Measurements from ENCODE around the gene RALA. TPM values are rescaled to one million over a fixed set of nuclear protein-coding genes. Genes with fewer than 3 reads are reported as not detected.
A peak's percentile ranks its signal among the peaks of the same experiment; 100 is the strongest.

Gene RALA
- total RNA-seq, 1 experiment from 2014 or later: 13.8 TPM

GRCh38 chr7:39700165-39700564, 76.8 kb downstream of the RALA start:
- Histone ChIP-seq H3K4me2 (ENCODE audit: low read depth, low read length, poor library complexity, severe bottlenecking) (no peak overlapping the region), H3K9ac (ENCODE audit: low read length) (no peak overlapping the region), H4K20me1 (ENCODE audit: insufficient read depth, low read depth, low read length) (0 out of 2 replicates have a peak, but pooled peaks cover 4% of the 10 kb centered on the region), H3K27me3 (ENCODE audit: low read length) (no peaks in the 10 kb centered on the region), H3K9me2 (replicated peaks; ENCODE audit: insufficient read depth, low read length) (no peaks in the 10 kb centered on the region), H3K36me3 (ENCODE audit: insufficient read depth, low read length) (peaks cover 14% of the 10 kb centered on the region; the same call in 1 of the 2 replicates), H3K79me2 (ENCODE audit: low read length) (0 out of 2 replicates have a peak, but pooled peaks cover 6% of the 10 kb centered on the region), H3K4me3 (ENCODE audit: low read length) (no peak overlapping the region), H3K9me3 (ENCODE audit: low read length) (no peaks in the 10 kb centered on the region), H3K4me1 (ENCODE audit: low read length) (no peaks in the 10 kb centered on the region), H2AFZ (ENCODE audit: low read length) (no peak overlapping the region), H3K27ac (ENCODE audit: low read length) (no peak overlapping the region)
- no peak for DNase-seq

GRCh38 chr7:39700932-39701331, 77.6 kb downstream of the RALA start:
- H3K27me3 ChIP-seq (ENCODE audit: low read length): no peaks in the 10 kb centered on the region
- H3K36me3 ChIP-seq (ENCODE audit: insufficient read depth, low read length): peaks cover 12% of the 10 kb centered on the region; the same call in 1 of the 2 replicates
- no peak overlapping the region for H3K4me3 ChIP-seq (ENCODE audit: low read length)
- 0 out of 2 replicates have a peak, but pooled peaks cover 6% of the 10 kb centered on the region for H3K79me2 ChIP-seq (ENCODE audit: low read length)
- H3K9me3 ChIP-seq (ENCODE audit: low read length): no peaks in the 10 kb centered on the region
- H3K27ac ChIP-seq (ENCODE audit: low read length): no peak overlapping the region
- DNase-seq: no peak
- H4K20me1 ChIP-seq (ENCODE audit: insufficient read depth, low read depth, low read length): 0 out of 2 replicates have a peak, but pooled peaks cover 4% of the 10 kb centered on the region
- no peak overlapping the region for H3K9ac ChIP-seq (ENCODE audit: low read length)
- no peaks in the 10 kb centered on the region for H3K9me2 ChIP-seq (replicated peaks; ENCODE audit: insufficient read depth, low read length)
- H3K4me2 ChIP-seq (ENCODE audit: low read depth, low read length, poor library complexity, severe bottlenecking): no peak overlapping the region
- H3K4me1 ChIP-seq (ENCODE audit: low read length): no peaks in the 10 kb centered on the region
- H2AFZ ChIP-seq (ENCODE audit: low read length): no peak overlapping the region

- Histone ChIP-seq H3K4me3 (ENCODE audit: low read length) (no peak overlapping the region), H2AFZ (ENCODE audit: low read length) (no peak overlapping the region), H3K4me1 (ENCODE audit: low read length) (no peaks in the 10 kb centered on the region), H3K36me3 (ENCODE audit: insufficient read depth, low read length) (peaks cover 2% of the 10 kb centered on the region; the same call in 1 of the 2 replicates), H4K20me1 (ENCODE audit: insufficient read depth, low read depth, low read length) (0 out of 2 replicates have a peak, but pooled peaks cover 4% of the 10 kb centered on the region), H3K9me2 (replicated peaks; ENCODE audit: insufficient read depth, low read length) (no peaks in the 10 kb centered on the region), H3K79me2 (ENCODE audit: low read length) (0 out of 2 replicates have a peak, but pooled peaks cover 6% of the 10 kb centered on the region), H3K4me2 (ENCODE audit: low read depth, low read length, poor library complexity, severe bottlenecking) (no peak overlapping the region), H3K27ac (ENCODE audit: low read length) (no peak overlapping the region), H3K9ac (ENCODE audit: low read length) (no peak overlapping the region), H3K9me3 (ENCODE audit: low read length) (no peaks in the 10 kb centered on the region), H3K27me3 (ENCODE audit: low read length) (no peaks in the 10 kb centered on the region)
- no peak for DNase-seq
These were observed 78.8 kb downstream of the RALA start for GRCh38 chr7:39702133-39702532.

- 0 out of 2 replicates have a peak, but pooled peaks cover 4% of the 10 kb centered on the region for H4K20me1 ChIP-seq (ENCODE audit: insufficient read depth, low read depth, low read length)
These were observed 79.8 kb downstream of the RALA start for GRCh38 chr7:39703144-39703543.

GRCh38 chr7:39709029-39709428, 85.7 kb downstream of the RALA start:
- peaks cover 16% of the 10 kb centered on the region for H3K4me1 ChIP-seq (ENCODE audit: low read length)
- no peak overlapping the region for H3K4me2 ChIP-seq (ENCODE audit: low read depth, low read length, poor library complexity, severe bottlenecking)
- H3K9me2 ChIP-seq (replicated peaks; ENCODE audit: insufficient read depth, low read length): no peaks in the 10 kb centered on the region
- H3K27me3 ChIP-seq (ENCODE audit: low read length): no peaks in the 10 kb centered on the region
- DNase-seq: no peak
- no peak overlapping the region for H3K9ac ChIP-seq (ENCODE audit: low read length)
- H3K27ac ChIP-seq (ENCODE audit: low read length): no peak overlapping the region
- H4K20me1 ChIP-seq (ENCODE audit: insufficient read depth, low read depth, low read length): no peaks in the 10 kb centered on the region
- H3K79me2 ChIP-seq (ENCODE audit: low read length): no peaks in the 10 kb centered on the region
- H3K9me3 ChIP-seq (ENCODE audit: low read length): no peaks in the 10 kb centered on the region; the same call in 1 of the 2 replicates
- no peak overlapping the region for H3K4me3 ChIP-seq (ENCODE audit: low read length)
- H3K36me3 ChIP-seq (ENCODE audit: insufficient read depth, low read length): no peaks in the 10 kb centered on the region
- no peak overlapping the region for H2AFZ ChIP-seq (ENCODE audit: low read length)

More at GRCh38 chr7:39703144-39703543, 79.8 kb downstream of the RALA start:
- no peaks in the 10 kb centered on the region for H3K9me2 ChIP-seq (replicated peaks; ENCODE audit: insufficient read depth, low read length)
- DNase-seq: no peak
- H3K27ac ChIP-seq (ENCODE audit: low read length): no peak overlapping the region
- H3K9me3 ChIP-seq (ENCODE audit: low read length): no peaks in the 10 kb centered on the region
- no peak overlapping the region for H2AFZ ChIP-seq (ENCODE audit: low read length)
- H3K27me3 ChIP-seq (ENCODE audit: low read length): no peaks in the 10 kb centered on the region
- H3K4me1 ChIP-seq (ENCODE audit: low read length): no peaks in the 10 kb centered on the region
- no peak overlapping the region for H3K4me2 ChIP-seq (ENCODE audit: low read depth, low read length, poor library complexity, severe bottlenecking)
- H3K79me2 ChIP-seq (ENCODE audit: low read length): 0 out of 2 replicates have a peak, but pooled peaks cover 6% of the 10 kb centered on the region
- no peak overlapping the region for H3K4me3 ChIP-seq (ENCODE audit: low read length)
- H3K36me3 ChIP-seq (ENCODE audit: insufficient read depth, low read length): no peaks in the 10 kb centered on the region; the same call in 1 of the 2 replicates
- no peak overlapping the region for H3K9ac ChIP-seq (ENCODE audit: low read length)

GRCh38 chr7:39709768-39710311, 86.5 kb downstream of the RALA start:
- H3K79me2 ChIP-seq (ENCODE audit: low read length): no peaks in the 10 kb centered on the region
- peak; percentile 46 for DNase-seq
- H3K36me3 ChIP-seq (ENCODE audit: insufficient read depth, low read length): peaks cover 2% of the 10 kb centered on the region; the same call in 1 of the 2 replicates
- H3K4me1 ChIP-seq (ENCODE audit: low read length): peaks cover 16% of the 10 kb centered on the region
- no peak overlapping the region for H3K9ac ChIP-seq (ENCODE audit: low read length)
- no peaks in the 10 kb centered on the region for H3K9me2 ChIP-seq (replicated peaks; ENCODE audit: insufficient read depth, low read length)
- H3K27ac ChIP-seq (ENCODE audit: low read length): no peak overlapping the region
- no peaks in the 10 kb centered on the region for H4K20me1 ChIP-seq (ENCODE audit: insufficient read depth, low read depth, low read length)
- H2AFZ ChIP-seq (ENCODE audit: low read length): no peak overlapping the region
- peak overlapping the region; percentile 23 for H3K4me2 ChIP-seq (ENCODE audit: low read depth, low read length, poor library complexity, severe bottlenecking)
- H3K27me3 ChIP-seq (ENCODE audit: low read length): no peaks in the 10 kb centered on the region
- H3K4me3 ChIP-seq (ENCODE audit: low read length): no peak overlapping the region
- peaks cover 2% of the 10 kb centered on the region; the same call in 1 of the 2 replicates for H3K9me3 ChIP-seq (ENCODE audit: low read length)

GRCh38 chr7:39712751-39713150, 89.4 kb downstream of the RALA start:
- Histone ChIP-seq H4K20me1 (ENCODE audit: insufficient read depth, low read depth, low read length) (no peaks in the 10 kb centered on the region), H3K4me2 (ENCODE audit: low read depth, low read length, poor library complexity, severe bottlenecking) (no peak overlapping the region), H3K9ac (ENCODE audit: low read length) (no peak overlapping the region), H3K9me2 (replicated peaks; ENCODE audit: insufficient read depth, low read length) (no peaks in the 10 kb centered on the region), H3K4me1 (ENCODE audit: low read length) (peaks cover 16% of the 10 kb centered on the region), H3K27me3 (ENCODE audit: low read length) (no peaks in the 10 kb centered on the region), H2AFZ (ENCODE audit: low read length) (no peak overlapping the region), H3K79me2 (ENCODE audit: low read length) (no peaks in the 10 kb centered on the region), H3K9me3 (ENCODE audit: low read length) (peaks cover 14% of the 10 kb centered on the region), H3K27ac (ENCODE audit: low read length) (no peak overlapping the region), H3K36me3 (ENCODE audit: insufficient read depth, low read length) (peaks cover 3% of the 10 kb centered on the region; the same call in 1 of the 2 replicates), H3K4me3 (ENCODE audit: low read length) (no peak overlapping the region)
- DNase-seq: no peak

- Histone ChIP-seq H3K4me3 (ENCODE audit: low read length) (no peak overlapping the region), H3K9me3 (ENCODE audit: low read length) (peaks cover 14% of the 10 kb centered on the region), H3K36me3 (ENCODE audit: insufficient read depth, low read length) (peaks cover 3% of the 10 kb centered on the region; the same call in 1 of the 2 replicates), H3K9ac (ENCODE audit: low read length) (no peak overlapping the region), H2AFZ (ENCODE audit: low read length) (no peak overlapping the region), H4K20me1 (ENCODE audit: insufficient read depth, low read depth, low read length) (no peaks in the 10 kb centered on the region), H3K79me2 (ENCODE audit: low read length) (no peaks in the 10 kb centered on the region), H3K4me1 (ENCODE audit: low read length) (peaks cover 7% of the 10 kb centered on the region), H3K4me2 (ENCODE audit: low read depth, low read length, poor library complexity, severe bottlenecking) (no peak overlapping the region), H3K27ac (ENCODE audit: low read length) (no peak overlapping the region), H3K9me2 (replicated peaks; ENCODE audit: insufficient read depth, low read length) (no peaks in the 10 kb centered on the region), H3K27me3 (ENCODE audit: low read length) (no peaks in the 10 kb centered on the region)
- DNase-seq: no peak
These were observed 91.2 kb downstream of the RALA start for GRCh38 chr7:39714447-39715091.
